Keratinocyte (primary cell): ENCODE measurements around the gene GPR137B.

ENCODE experiments used
- CTCF ChIP-seq, 3 experiments: IDR thresholded peaks in 1 of 3; conservative IDR thresholded peaks in 1 of 3; optimal IDR thresholded peaks in 1 of 3; 2 replicates in 2 of 3; 3 replicates in 1 of 3; pipeline versions ENCODE3 to v1.5.1; 2011; ENCODE audit warnings: low read length in 3 of 3, mild to moderate bottlenecking in 3 of 3, moderate library complexity in 2 of 3, control low read depth in 1 of 3, inconsistent platforms in 1 of 3; ENCODE audit not compliant: insufficient read depth in 2 of 3; ENCODE audit errors: extremely low read depth in 1 of 3
- EZH2 ChIP-seq: IDR thresholded peaks from one replicate; pipeline ENCODE4 v1.6.1; 2012; ENCODE audit warnings: inconsistent platforms, mild to moderate bottlenecking, low read length, moderate library complexity

DNA sequence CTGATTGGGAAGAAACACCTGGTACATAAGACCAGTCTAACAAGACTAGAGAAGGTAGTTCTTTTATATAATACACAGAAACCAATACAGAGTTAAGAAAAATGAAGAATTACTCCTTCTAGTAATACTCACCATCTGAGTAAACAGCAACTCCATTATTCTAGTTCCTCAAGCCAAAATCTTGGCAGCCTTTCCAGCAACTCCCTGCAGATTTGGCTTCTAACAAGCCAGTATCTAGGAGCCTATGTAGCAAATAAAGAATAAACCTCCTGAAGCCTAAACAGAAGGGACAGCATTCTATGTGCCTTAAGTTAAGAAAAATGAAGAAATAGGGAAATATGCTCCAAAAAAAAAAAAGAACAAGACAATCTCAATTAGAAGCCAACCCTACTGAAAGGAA lies 114.9 kb downstream of the GPR137B start:
- TF ChIP-seq CTCF (optimal IDR thresholded peaks at IDR 0.05 in 1 of 3, IDR thresholded peaks at IDR 0.05 in 1 of 3, conservative IDR thresholded peaks at IDR 0.05 in 1 of 3; ENCODE audit: extremely low read depth in 1 of 3, insufficient read depth in 2 of 3, low read length in 3 of 3): no peak
- no peak for TF ChIP-seq EZH2
